Stimulated activated CD8-positive, alpha-beta memory T cell treated with anti-CD3 and anti-CD28 coated beads, Interleukin-7, amount 100 ng/mL, for 24 hours (primary cell): ENCODE results near the gene GPC6.
"Not testable (repeated sequence)": the region's sequence is repeated elsewhere in the genome, so short reads cannot be mapped to it uniquely, and the experiment has no call there.

Source experiments
- DNase-seq: peaks from one replicate; pipeline ENCODE4 v3.0.0-alpha.2; 2020; ENCODE audit warnings: low read depth

GPC6 gene

DNA sequence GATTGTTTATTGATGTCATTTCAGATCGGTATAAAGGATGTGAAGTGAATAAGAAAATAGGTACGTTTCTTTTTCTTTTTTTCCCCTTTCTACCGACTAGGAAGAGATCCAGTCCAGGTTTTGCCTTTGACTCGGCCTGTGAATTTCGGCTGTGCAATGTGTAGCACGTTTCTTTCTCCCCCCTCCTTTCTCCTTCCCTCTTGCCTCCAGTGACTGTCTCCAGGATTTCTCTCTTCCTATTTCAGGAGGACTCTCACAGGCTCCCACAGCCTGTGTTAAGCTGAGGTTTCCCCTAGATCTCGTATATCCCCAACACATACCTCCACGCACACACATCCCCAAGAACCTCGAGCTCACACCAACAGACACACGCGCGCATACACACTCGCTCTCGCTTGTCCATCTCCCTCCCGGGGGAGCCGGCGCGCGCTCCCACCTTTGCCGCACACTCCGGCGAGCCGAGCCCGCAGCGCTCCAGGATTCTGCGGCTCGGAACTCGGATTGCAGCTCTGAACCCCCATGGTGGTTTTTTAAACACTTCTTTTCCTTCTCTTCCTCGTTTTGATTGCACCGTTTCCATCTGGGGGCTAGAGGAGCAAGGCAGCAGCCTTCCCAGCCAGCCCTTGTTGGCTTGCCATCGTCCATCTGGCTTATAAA, at the start of gene GPC6:
GPC6 (plus strand) TSS at position 185 of the 657 bp plus-strand sequence.
- DNase-seq = no peak

DNA sequence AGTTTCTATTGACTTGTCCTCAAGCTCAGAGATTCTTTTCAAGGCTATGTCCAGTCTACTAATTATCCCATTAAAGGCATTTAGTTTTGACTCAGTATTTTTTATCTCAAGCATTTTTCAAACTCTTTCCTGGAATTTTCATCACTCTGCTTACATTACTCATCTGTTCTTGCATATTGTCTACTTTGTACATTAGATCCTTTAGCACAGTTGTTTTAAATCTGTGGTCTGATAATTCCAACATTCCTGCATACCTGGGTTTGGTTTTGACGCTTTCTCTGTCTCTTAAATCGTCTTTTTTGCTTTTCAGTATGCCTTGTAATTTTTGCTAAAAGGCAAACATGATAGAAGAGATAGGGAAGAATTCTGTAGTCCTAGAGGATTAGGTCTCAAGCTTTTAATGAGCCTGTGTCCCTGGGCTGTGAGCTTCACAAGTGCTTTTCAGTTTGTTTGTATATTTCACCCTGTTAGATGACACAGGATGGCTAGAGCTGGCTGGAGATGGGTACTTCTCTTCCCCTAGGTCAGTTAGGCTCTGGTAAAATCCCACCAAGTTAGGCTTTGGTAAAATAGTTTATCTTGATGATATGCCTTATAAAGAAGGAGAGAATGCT, 46.1 kb upstream of the GPC6 start:
- DNase-seq = no peak

- no peak for DNase-seq
These were observed 44.2 kb upstream of the GPC6 start for GRCh38 chr13:93182406-93182805.

DNA sequence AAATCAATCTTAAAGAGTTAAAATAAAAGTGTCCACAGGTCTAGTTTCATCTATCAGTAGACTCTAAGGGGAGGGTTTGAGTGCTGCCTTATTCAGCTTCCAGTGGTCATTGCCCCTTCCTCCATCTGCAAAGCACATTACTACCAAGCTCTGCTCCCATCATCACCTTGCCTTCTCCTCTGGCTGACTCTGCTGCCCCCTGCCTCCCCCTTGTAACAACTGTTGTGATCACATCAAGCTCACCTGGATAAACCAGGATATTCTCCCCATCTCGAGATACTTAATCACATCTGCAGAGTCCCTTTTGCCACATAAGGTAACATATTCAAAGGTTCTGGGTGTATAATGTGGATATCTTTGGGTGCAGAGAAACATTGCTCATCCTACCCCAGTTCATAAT, 43.3 kb upstream of the GPC6 start:
- DNase-seq = no peak

DNA sequence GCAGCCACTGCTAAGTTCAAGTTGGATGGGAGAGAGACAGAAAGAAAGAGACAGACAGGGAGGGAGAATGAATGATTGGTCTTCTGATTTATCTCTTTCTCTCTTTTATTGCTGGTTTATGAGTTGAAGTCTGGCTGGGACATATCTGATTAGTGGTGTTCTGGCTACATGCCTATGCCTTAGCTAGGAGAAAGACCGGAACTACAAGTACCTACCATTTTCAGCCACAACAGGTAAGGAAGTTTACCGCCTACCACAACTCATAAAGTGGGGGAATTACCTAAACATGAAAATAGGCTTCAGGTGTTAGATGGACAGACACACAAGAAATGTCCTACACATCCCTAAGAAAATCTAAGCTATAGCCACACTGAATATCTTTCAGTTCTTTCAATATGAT, 36.6 kb upstream of the GPC6 start:
- DNase-seq = no peak

GRCh38 chr13:93193682-93194081, 32.9 kb upstream of the GPC6 start:
- no peak for DNase-seq

DNA sequence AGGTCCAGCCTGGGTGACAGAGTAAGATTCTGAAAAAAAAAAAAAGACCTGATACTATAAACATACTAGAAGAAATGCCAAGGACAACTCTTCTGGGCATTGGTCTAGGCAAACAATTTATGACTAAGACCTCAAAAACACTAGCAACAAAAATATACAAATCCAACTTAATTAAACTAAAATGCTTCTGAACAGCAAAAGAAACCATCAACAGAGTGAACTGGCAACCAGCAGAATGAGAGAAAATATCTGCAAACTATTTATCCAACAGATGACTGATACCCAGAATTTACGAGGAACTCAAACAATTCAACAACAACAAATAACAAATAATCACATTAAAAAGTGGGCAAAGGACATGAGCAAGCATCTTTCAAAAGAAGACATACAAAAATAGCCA, 26.8 kb upstream of the GPC6 start:
- DNase-seq = no peak

- no peak for DNase-seq
These were observed 26.0 kb upstream of the GPC6 start for GRCh38 chr13:93200626-93201025.

DNA sequence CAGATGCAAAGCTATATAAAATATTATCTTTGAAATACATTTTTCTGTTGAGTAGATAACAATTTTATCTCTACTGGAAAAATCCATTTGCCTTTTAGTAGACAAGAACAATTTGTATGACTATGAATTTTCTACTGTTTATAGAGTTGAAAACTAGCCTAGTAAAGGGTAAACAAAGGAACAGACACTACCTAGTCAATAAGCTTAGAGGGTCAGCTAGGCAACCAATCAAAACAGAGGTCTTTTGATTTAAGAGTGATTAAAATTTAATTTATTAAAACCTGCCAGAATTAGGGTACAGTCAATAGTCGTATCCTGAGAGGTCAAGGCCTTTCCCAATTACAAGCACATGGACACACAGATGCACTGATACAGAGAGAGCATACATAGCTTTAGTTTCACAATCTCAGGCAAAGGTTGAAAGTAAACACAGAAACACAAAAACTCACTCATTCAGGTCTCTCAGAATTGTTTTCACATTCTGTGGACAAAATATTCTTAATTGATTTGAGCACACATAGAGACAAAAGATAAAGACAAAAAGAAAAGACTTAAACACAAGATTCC, 24.5 kb upstream of the GPC6 start:
- DNase-seq = no peak

- DNase-seq = not testable (repeated sequence)
These were observed 19.7 kb upstream of the GPC6 start for GRCh38 chr13:93206778-93207392.

- no peak for DNase-seq
These were observed 10.5 kb upstream of the GPC6 start for GRCh38 chr13:93216122-93216521.

DNA sequence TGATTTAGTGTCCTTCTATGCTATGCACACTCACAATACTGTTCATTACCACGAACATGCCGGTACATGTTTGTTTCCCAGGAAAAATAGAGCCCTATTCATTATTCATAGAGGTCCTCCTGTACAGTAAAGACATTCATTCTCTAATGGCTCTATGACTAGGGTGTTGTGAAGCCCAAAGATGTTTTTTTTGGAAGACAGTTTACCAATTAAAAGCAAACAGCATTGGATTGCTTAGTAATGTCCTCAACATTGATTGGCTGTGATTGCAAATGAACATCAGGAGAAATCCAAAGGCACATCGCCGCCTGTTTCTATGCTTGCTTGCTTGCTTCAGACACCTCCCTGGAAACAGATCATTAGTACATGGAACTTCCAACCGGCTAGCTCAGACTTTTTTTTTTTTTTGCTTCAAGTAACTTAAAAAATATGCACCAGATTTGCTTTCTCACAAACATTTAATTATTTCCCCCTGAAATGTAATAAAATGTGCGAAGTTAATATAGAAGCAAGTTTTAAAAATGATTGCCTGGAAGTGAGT, 8.8 kb upstream of the GPC6 start:
- no peak for DNase-seq

GRCh38 chr13:93218583-93218982, 8.0 kb upstream of the GPC6 start:
- no peak for DNase-seq

DNA sequence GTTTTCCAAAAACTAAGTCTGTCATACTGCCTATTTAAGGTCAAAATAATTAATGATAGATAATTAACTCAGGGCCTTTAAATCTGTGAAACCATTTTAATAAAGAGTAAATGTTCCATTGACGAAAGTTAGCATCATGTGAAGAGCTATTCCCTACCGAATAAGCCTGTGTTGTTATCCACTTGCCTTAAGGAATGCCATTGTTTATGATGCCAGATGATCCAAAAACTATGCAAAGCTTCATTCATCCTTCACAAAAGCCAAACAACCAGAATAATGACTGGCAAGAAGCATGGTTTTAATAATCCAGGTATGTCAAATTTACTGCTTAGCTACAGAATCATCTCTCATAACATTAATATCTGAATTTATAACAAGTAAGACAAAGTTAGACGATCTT, 6.5 kb upstream of the GPC6 start:
- no peak for DNase-seq

GRCh38 chr13:93222976-93223375, 3.6 kb upstream of the GPC6 start:
- no peak for DNase-seq

GRCh38 chr13:93224535-93224934, 2.1 kb upstream of the GPC6 start:
- DNase-seq = no peak

DNA sequence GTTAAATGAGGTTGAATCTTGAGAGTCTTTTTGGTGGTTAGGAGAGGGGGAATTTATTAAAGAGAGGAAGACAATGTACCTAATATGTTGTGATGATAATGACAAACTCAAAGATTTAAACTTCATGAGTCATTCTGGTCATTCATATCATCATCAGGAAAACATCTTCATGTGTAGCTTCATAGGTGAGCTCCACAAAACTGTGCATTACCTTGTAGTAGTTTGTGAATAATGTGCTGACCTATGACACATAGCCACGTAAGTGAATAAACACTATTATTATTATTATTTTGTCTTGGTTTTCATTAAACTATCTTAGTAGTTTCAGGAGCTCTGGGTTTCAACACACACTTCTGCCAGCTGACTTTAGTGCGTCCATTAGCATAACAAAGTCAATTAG, 997 bp upstream of the GPC6 start:
- no peak for DNase-seq

GRCh38 chr13:93226065-93226622, 463 bp upstream of the GPC6 start:
- no peak for DNase-seq

DNA sequence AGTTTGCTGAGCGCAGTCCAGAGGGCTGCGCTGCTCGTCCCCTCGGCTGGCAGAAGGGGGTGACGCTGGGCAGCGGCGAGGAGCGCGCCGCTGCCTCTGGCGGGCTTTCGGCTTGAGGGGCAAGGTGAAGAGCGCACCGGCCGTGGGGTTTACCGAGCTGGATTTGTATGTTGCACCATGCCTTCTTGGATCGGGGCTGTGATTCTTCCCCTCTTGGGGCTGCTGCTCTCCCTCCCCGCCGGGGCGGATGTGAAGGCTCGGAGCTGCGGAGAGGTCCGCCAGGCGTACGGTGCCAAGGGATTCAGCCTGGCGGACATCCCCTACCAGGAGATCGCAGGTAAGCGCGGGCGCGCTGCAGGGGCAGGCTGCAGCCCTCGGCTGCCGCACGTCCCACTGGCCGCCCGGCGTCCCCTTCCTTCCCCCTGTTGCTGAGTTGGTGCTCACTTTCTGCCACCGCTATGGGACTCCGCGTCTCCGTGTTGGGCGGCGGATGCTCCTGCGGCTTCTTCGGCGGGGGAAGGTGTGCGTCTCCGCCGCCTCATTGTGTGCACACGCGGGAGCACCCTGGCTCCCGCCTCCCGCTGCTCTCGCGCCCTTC, 772 bp downstream of the GPC6 start:
- DNase-seq = no peak

DNA sequence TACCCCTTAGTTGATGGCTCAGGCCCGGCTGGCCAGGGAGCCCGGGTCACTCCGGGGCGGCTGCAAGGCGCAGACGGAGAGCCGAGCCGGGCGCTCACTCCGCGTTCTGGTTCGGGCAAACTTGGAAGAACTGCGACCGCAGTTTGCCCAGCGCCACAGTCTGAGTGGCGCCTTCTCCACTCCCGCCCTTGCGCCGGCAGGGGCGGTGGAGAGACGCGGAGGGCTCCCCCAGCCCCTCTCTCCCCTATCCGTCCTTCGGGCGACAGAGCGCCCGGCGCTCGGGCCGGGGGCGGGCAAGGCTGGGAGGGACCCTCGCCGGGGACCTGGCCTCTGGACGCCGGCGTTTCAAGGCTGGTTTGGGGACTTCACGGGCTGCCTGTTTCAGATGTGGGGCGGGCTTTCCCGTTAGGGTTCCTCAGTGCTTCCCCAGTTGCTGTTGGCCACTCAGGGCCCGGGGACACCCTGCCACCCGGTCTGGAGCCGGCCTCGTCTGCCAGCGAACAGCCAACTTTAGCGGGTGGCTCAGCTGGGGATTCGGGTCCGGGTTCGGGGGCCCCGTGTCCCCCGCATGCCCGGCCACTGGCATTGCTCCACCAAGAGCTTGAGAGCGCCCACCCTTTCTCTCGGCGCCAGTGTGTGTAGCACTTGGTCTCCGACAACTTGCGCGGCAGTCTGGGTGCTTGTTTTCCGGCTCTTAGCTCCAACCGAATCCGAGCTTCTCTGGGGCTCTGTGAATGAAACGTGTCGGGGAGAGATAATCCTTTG, 1.5 kb downstream of the GPC6 start:
- DNase-seq = no peak

GRCh38 chr13:93228643-93228937, 2.0 kb downstream of the GPC6 start:
- no peak for DNase-seq
